ENCODE measurements around the gene DNAJC18.

Gene DNAJC18

DNA sequence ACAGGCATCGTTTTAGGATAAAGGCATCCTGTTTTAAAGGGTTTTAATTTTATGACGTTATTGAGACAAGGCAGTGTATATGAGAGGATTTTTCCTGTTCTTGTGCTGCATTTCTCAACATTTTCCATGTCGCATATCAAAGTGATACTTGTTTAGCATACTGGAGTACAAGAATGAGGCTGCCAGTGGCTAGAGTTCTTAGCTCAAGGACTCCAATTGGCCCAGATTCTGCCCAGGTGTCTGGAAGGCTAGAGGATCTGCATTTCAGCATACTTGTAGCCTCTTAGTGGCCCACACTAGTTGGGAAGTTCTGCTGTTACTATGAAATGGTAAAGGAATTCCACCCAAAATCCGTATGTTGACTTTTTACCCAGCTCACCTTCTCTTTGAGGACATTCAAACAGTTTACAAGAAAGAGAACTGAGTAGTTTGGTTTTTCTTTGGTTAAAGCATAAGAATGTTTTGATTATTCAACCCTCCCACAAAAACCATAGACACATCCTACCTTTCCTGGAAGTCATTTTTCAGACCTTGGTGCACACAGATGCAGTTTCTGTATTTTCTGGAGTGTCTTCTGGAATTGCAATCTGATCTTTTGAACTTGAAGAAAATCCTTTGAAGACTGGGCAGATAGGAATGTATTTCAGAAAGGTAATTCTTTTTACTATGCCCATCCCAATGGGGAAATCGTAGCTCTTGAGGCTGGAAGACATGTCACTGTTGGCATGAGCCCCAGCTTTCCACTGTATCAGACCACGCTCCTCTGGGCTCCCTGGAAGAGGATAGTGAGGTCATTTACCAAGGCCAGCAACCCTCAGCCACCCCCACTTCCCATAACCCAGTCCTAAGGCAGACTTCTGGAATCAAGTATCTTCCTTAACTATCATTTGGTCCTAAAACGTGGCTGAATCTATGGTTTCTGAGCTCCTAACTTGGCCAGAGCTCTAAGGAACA lies 67.6 kb downstream of the DNAJC18 start:
- H3K4me3 ChIP-seq (ENCODE audit: low read depth, low read length), result no peak overlapping the region
- no peak for DNase-seq (ENCODE audit: low read depth)
- TF ChIP-seq, protein P1, sequence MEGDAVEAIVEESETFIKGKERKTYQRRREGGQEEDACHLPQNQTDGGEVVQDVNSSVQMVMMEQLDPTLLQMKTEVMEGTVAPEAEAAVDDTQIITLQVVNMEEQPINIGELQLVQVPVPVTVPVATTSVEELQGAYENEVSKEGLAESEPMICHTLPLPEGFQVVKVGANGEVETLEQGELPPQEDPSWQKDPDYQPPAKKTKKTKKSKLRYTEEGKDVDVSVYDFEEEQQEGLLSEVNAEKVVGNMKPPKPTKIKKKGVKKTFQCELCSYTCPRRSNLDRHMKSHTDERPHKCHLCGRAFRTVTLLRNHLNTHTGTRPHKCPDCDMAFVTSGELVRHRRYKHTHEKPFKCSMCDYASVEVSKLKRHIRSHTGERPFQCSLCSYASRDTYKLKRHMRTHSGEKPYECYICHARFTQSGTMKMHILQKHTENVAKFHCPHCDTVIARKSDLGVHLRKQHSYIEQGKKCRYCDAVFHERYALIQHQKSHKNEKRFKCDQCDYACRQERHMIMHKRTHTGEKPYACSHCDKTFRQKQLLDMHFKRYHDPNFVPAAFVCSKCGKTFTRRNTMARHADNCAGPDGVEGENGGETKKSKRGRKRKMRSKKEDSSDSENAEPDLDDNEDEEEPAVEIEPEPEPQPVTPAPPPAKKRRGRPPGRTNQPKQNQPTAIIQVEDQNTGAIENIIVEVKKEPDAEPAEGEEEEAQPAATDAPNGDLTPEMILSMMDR (IDR thresholded peaks at IDR 0.05; ENCODE audit: low read depth, low read length, missing control alignments), result no peak

- TF ChIP-seq, protein P1 (IDR thresholded peaks at IDR 0.05; ENCODE audit: low read depth, low read length, missing control alignments), result no peak
- no peak overlapping the region for H3K4me3 ChIP-seq (ENCODE audit: low read depth, low read length)
- no peak for DNase-seq (ENCODE audit: low read depth)
Measured at GRCh38 chr5:139369181-139369580, 70.1 kb downstream of the DNAJC18 start.

DNA sequence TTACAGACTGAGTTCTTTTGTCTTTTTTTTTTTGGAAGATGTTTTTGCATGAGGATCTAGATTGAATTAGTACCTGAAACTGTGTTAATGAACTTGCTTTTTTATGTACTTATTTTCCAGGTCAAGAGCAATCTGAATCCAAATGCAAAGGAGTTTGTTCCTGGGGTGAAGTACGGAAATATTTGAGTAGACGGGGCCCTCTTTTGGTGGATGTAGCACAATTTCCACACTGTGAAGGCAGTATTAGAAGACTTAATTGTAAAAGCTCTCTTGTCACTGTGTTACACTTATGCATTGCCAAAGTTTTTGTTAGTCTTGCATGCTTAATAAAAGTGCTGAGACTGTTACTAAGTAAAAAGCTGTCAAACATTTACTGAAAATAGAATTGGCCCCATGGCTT lies 70.7 kb downstream of the DNAJC18 start:
- no peak overlapping the region for H3K4me3 ChIP-seq (ENCODE audit: low read depth, low read length)
- DNase-seq (ENCODE audit: low read depth), result no peak
- TF ChIP-seq, protein P1 (IDR thresholded peaks at IDR 0.05; ENCODE audit: low read depth, low read length, missing control alignments), result peak; percentile 7

GRCh38 chr5:139364466-139364865 lies 74.9 kb downstream of the DNAJC18 start:
- no peak for DNase-seq (ENCODE audit: low read depth)
- TF ChIP-seq, protein P1 (IDR thresholded peaks at IDR 0.05; ENCODE audit: low read depth, low read length, missing control alignments), result no peak
- H3K4me3 ChIP-seq (ENCODE audit: low read depth, low read length), result no peak overlapping the region

- TF ChIP-seq, protein P1 (IDR thresholded peaks at IDR 0.05; ENCODE audit: low read depth, low read length, missing control alignments), result no peak
- DNase-seq (ENCODE audit: low read depth), result no peak
- no peak overlapping the region for H3K4me3 ChIP-seq (ENCODE audit: low read depth, low read length)
Measured at GRCh38 chr5:139363937-139364336, 75.4 kb downstream of the DNAJC18 start.

DNA sequence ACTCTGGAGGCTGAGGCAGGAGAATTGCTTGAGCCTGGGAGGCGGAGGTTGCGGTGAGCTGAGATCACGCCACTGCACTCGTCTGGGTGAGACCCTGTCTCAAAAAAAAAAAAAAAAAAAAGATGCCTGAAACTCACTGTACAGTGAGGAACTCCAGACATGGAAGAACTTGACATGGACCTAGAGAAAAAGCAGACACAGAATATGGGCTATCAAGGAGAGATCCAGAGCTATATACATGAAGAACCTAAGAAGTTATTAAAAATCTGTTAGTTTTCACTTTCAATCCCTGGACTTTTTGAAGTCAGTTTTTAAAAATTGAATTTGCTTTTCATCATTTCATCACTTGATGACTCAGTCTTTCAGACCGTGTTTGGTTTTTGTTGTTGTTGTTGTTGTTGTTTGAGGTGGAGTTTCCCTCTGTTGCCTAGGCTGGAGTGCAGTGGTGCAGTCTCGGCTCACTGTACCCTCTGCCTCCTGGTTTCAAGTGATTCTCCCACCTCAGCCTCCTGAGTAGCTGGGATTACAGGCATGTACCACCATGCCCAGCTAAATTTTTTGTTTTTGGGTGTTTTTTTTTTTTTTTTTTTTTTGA lies 77.4 kb downstream of the DNAJC18 start:
- TF ChIP-seq, protein P1 (IDR thresholded peaks at IDR 0.05; ENCODE audit: low read depth, low read length, missing control alignments), result no peak
- no peak for DNase-seq (ENCODE audit: low read depth)
- H3K4me3 ChIP-seq (ENCODE audit: low read depth, low read length), result no peak overlapping the region

All from GM12864 (cell line).